CD4-positive, alpha-beta T cell (primary cell): ENCODE results near the gene EIF3L. TPM values are rescaled to one million over a fixed set of nuclear protein-coding genes. Genes with fewer than 3 reads are reported as not detected.

Experiments
- ATAC-seq: fragments of 200-7000 bp; cut with Tn5 transposase; one replicate; pipeline ENCODE4 v1.10.0; 2022; ENCODE audit warnings: mild to moderate bottlenecking; ENCODE audit not compliant: poor library complexity
- CTCF ChIA-PET: fragments of 350-600 bp; sonication (Branson Sonifier 250); formaldehyde crosslinking; loops from one replicate; lab custom pipeline; 2021; ENCODE audit warnings: antibody characterized with exemption, inconsistent platforms; lab: Charles Lee
- POLR2A ChIA-PET: fragments of 350-600 bp; sonication (Branson Sonifier 250); formaldehyde crosslinking; loops from one replicate; lab custom pipeline; 2021; ENCODE audit warnings: antibody characterized with exemption, inconsistent platforms; lab: Charles Lee
- DNase-seq, 14 experiments: peaks; one replicate each; pipeline ENCODE4 v3.0.0-alpha.2; 2013 to 2020; ENCODE audit warnings: mixed read lengths in 2 of 14
- H3K27ac ChIP-seq, 2 donors: one replicate each; pipeline versions ENCODE4 v1.5.1 to v1.7.0; 2013; ENCODE audit warnings: low read length in 2 of 2, low read depth in 1 of 2, mild to moderate bottlenecking in 1 of 2
- H3K27me3 ChIP-seq, 2 experiments: 1 replicate in 1 of 2; 2 replicates in 1 of 2; pipeline versions ENCODE4 v1.6.1 to v1.7.0; 2013; ENCODE audit warnings: low read length in 2 of 2, control low read depth in 1 of 2, mild to moderate bottlenecking in 1 of 2, moderate library complexity in 1 of 2; ENCODE audit not compliant: insufficient read depth in 2 of 2, control insufficient read depth in 1 of 2
- H3K36me3 ChIP-seq: one replicate; pipeline ENCODE4 v1.6.1; 2013; ENCODE audit warnings: low read length, control low read depth; ENCODE audit not compliant: insufficient read depth
- H3K4me1 ChIP-seq: one replicate; pipeline ENCODE4 v1.6.1; 2013; ENCODE audit warnings: low read length, control low read depth; ENCODE audit not compliant: insufficient read depth
- H3K4me3 ChIP-seq: one replicate; pipeline ENCODE4 v1.5.1; 2013; ENCODE audit warnings: mild to moderate bottlenecking, low read length, moderate library complexity
- H3K9me3 ChIP-seq, 2 experiments: 1 replicate in 1 of 2; 2 replicates in 1 of 2; pipeline versions ENCODE4 v1.6.1 to v1.7.0; 2013; ENCODE audit warnings: low read length in 2 of 2, mild to moderate bottlenecking in 2 of 2, control low read depth in 1 of 2, moderate library complexity in 1 of 2; ENCODE audit not compliant: control insufficient read depth in 1 of 2, insufficient read depth in 1 of 2
- H3K27ac Mint-ChIP-seq: one replicate; pipeline ENCODE4 v1.8.0; 2020; ENCODE audit warnings: mixed read lengths
- H3K27me3 Mint-ChIP-seq: one replicate; pipeline ENCODE4 v1.8.0; 2021; ENCODE audit warnings: mixed read lengths
- H3K36me3 Mint-ChIP-seq: one replicate; pipeline ENCODE4 v1.8.0; 2021; ENCODE audit warnings: low read depth, mixed read lengths
- H3K4me1 Mint-ChIP-seq: one replicate; pipeline ENCODE4 v1.8.0; 2021; ENCODE audit warnings: low read depth, mixed read lengths
- H3K4me3 Mint-ChIP-seq: one replicate; pipeline ENCODE4 v1.8.0; 2020; ENCODE audit warnings: mild to moderate bottlenecking, mixed read lengths
- H3K9me3 Mint-ChIP-seq: one replicate; pipeline ENCODE4 v1.8.0; 2020; ENCODE audit warnings: mixed read lengths
- intact Hi-C, 2 experiments: fragments of 100-400 bp; cut with DNase I in 1 of 2; cut with micrococcal nuclease in 1 of 2; formaldehyde crosslinking; loops; one replicate each; pipeline versions ENCODE4 v1.15.1 to v1.9.0; 2023 to 2025; cut with DNase I, micrococcal nuclease
- total RNA-seq, 174 experiments: library from RNA in 2 of 174; stranded (reverse) in 2 of 174; gene quantifications; one replicate each; pipeline ENCODE4 v1.2.3 and lab custom pipeline; 2021 to 2026
- TF ChIP-seq, protein P1 (sequence below): fragments of 200-600 bp; IDR thresholded peaks from one replicate; pipeline ENCODE4 v1.8.0; 2022; ENCODE audit warnings: antibody characterized with exemption, mild to moderate bottlenecking

Gene EIF3L
- total RNA-seq, 2 experiments from 2014 or later, result 525 to 541 TPM

DNA sequence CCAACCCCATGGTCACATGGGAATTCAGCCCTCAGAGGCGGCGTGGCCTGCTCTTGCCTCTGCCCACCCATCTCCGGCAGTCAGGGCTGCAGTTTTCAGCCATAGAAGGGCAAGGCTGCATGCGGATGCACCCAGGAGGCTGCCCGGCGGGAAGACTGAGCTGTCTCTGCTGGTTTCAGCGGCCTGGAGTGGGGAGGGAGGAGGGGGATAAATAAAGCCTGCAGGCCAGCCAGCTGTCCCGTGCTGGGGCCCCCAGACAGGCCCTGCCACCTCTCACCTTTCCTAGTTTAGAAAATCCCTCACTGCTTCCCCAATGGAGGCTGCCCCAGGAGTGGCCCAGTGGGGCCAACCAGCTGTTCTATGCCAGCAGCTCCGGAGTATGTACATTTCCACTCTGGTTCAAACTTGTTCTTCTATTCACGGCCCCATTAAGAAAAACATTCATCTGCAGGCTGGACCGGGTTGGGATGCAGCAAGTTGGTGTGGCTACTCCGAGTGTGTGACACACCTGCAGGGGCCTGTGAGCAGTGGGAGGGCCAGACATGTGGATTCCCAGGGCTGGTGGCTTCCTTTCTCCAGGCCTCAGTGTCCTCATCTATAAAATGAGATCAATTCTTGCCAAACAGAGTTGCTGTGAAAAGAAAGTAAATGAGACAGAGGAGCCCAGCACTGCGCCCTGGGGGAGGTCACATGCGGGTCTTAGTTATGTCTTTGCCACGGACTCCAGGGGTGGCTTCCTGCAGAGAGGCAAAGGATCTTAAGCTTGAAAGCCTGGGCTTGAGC is 61.9 kb downstream of the EIF3L start:
- intact Hi-C loops, result no loop called here
- ChIA-PET POLR2A (no interaction called here), CTCF (interaction anchor here (1.0 to 1.1 kb wide), 2 partner anchors 23 to 54 kb away, joined by 3 read pairs; no protein-coding TSS in a partner anchor)
- TF ChIP-seq, protein P1, sequence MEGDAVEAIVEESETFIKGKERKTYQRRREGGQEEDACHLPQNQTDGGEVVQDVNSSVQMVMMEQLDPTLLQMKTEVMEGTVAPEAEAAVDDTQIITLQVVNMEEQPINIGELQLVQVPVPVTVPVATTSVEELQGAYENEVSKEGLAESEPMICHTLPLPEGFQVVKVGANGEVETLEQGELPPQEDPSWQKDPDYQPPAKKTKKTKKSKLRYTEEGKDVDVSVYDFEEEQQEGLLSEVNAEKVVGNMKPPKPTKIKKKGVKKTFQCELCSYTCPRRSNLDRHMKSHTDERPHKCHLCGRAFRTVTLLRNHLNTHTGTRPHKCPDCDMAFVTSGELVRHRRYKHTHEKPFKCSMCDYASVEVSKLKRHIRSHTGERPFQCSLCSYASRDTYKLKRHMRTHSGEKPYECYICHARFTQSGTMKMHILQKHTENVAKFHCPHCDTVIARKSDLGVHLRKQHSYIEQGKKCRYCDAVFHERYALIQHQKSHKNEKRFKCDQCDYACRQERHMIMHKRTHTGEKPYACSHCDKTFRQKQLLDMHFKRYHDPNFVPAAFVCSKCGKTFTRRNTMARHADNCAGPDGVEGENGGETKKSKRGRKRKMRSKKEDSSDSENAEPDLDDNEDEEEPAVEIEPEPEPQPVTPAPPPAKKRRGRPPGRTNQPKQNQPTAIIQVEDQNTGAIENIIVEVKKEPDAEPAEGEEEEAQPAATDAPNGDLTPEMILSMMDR, result no peak
- no peak overlapping the region for H3K4me3 Mint-ChIP-seq
- DNase-seq (peak in 1 of 14 experiments; percentile 4), ATAC-seq (no peak)
- H3K4me3 ChIP-seq, result no peak overlapping the region
- H3K4me1 ChIP-seq, result peaks cover 18% of the 10 kb centered on the region
- H3K36me3 Mint-ChIP-seq, result peaks cover 16% of the 10 kb centered on the region
- peak overlapping the region; percentile 9 for H3K27ac Mint-ChIP-seq
- H3K27me3 ChIP-seq, result no peaks in the 10 kb centered on the region
- H3K4me1 Mint-ChIP-seq, result peaks cover 35% of the 10 kb centered on the region
- peaks cover 7% of the 10 kb centered on the region for H3K36me3 ChIP-seq
- H3K9me3 ChIP-seq, result no peaks in the 10 kb centered on the region
- no peaks in the 10 kb centered on the region for H3K27me3 Mint-ChIP-seq
- H3K27ac ChIP-seq, result no peak overlapping the region
- H3K9me3 Mint-ChIP-seq, result no peaks in the 10 kb centered on the region

DNA sequence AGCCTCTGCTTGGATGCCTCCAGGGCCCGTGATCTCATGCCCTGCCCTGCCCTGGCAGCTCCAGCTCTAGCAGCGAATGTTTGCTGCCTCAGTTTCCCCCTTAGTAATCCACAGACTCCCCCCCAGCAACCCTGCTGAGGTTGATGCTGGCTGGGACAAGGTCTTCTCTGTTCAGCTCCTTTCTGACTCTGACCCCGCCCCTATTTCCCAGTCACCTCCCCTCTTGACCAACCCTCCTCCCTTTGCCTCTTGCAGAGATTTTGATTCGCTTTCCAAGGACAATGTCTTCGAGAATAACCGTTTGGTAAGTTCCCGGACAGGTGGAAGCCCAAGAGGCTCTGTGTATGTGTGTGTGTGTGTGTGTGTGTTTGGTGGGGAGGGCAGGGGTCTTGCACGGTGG is 62.5 kb downstream of the EIF3L start:
- Mint-ChIP-seq H3K9me3 (no peaks in the 10 kb centered on the region), H3K4me1 (peaks cover 34% of the 10 kb centered on the region), H3K27ac (peak overlapping the region; percentile 9), H3K36me3 (peaks cover 20% of the 10 kb centered on the region), H3K4me3 (no peak overlapping the region), H3K27me3 (no peaks in the 10 kb centered on the region)
- ChIA-PET CTCF (interaction anchor here (1.1 kb wide), 1 partner anchor 22 kb away, joined by 3 read pairs; no protein-coding TSS in a partner anchor), POLR2A (no interaction called here)
- TF ChIP-seq, protein P1, result no peak
- Histone ChIP-seq H3K36me3 (peaks cover 13% of the 10 kb centered on the region), H3K9me3 (no peaks in the 10 kb centered on the region), H3K27me3 (no peaks in the 10 kb centered on the region), H3K27ac (no peak overlapping the region), H3K4me3 (no peak overlapping the region), H3K4me1 (peaks cover 17% of the 10 kb centered on the region)
- DNase-seq (peak in 1 of 14 experiments; percentile 6), ATAC-seq (no peak)
- intact Hi-C loops, result no loop called here

DNA sequence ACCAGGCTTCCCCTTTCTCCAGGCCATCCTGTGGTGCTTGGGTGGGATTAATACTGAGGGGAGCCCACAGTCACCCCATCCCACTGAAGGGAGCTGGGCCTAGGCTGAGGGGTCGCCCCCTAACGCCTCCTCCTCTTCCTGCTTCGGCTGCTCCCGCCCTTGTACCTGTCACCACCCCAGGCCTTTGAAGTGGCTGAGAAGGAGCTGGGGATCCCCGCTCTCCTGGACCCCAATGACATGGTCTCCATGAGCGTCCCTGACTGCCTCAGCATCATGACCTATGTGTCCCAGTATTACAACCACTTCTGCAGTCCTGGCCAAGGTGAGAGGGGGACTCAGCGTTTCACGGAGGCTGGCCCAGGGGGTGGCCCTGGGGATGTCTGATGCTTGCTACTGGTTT is 63.0 kb downstream of the EIF3L start:
- ATAC-seq, result no peak
- DNase-seq, result peak in 1 of 14 experiments; percentile 28
- H3K27ac Mint-ChIP-seq, result no peak overlapping the region
- Histone ChIP-seq H3K4me3 (no peak overlapping the region), H3K27me3 (no peaks in the 10 kb centered on the region), H3K36me3 (peaks cover 16% of the 10 kb centered on the region), H3K4me1 (peaks cover 12% of the 10 kb centered on the region), H3K27ac (no peak overlapping the region), H3K9me3 (no peaks in the 10 kb centered on the region)
- intact Hi-C loops, result no loop called here
- ChIA-PET POLR2A (no interaction called here), CTCF (no interaction called here)
- H3K9me3 Mint-ChIP-seq, result no peaks in the 10 kb centered on the region
- TF ChIP-seq, protein P1, result no peak
- no peaks in the 10 kb centered on the region for H3K27me3 Mint-ChIP-seq
- H3K4me3 Mint-ChIP-seq, result no peak overlapping the region
- peaks cover 29% of the 10 kb centered on the region for H3K4me1 Mint-ChIP-seq
- H3K36me3 Mint-ChIP-seq, result peaks cover 20% of the 10 kb centered on the region
